WERI-Rb-1 (cell line): Measurements from ENCODE around the gene MCCC2.
"Not testable (repeated sequence)": the region's sequence is repeated elsewhere in the genome, so short reads cannot be mapped to it uniquely, and the experiment has no call there.

Experiments
- DNase-seq: peaks from one replicate; pipeline ENCODE4 v3.0.0-alpha.2; 2020
- H3K27ac ChIP-seq: fragments of 250-450 bp; sonication (Bioruptor Pico); 2 replicates; pipeline ENCODE4 v1.5.1; 2020; ENCODE audit warnings: mild to moderate bottlenecking, moderate library complexity
- H3K27me3 ChIP-seq: fragments of 250-450 bp; sonication (Bioruptor Pico); 2 replicates; pipeline ENCODE4 v1.5.1; 2021; ENCODE audit warnings: mild to moderate bottlenecking, low read depth, moderate library complexity; ENCODE audit not compliant: insufficient read depth, severe bottlenecking
- H3K36me3 ChIP-seq: fragments of 250-450 bp; sonication (Bioruptor Pico); 2 replicates; pipeline ENCODE4 v1.5.1; 2020; ENCODE audit warnings: mild to moderate bottlenecking, moderate library complexity
- H3K4me3 ChIP-seq: 2 replicates; pipeline ENCODE4 v1.5.1; 2011; ENCODE audit warnings: low read depth, mild to moderate bottlenecking, control low read depth, low read length
- H3K9me3 ChIP-seq: fragments of 250-450 bp; sonication (Bioruptor Pico); 2 replicates; pipeline ENCODE4 v1.5.1; 2021; ENCODE audit warnings: mild to moderate bottlenecking, moderate library complexity; ENCODE audit not compliant: severe bottlenecking
- CTCF ChIP-seq: IDR thresholded peaks from 2 replicates; pipeline ENCODE4 v1.5.1; 2011; ENCODE audit warnings: low read depth, mild to moderate bottlenecking, control low read depth, inconsistent platforms, low read length

MCCC2 gene

GRCh38 chr5:71632168-71632567 is 45.0 kb downstream of the MCCC2 start:
- Histone ChIP-seq H3K27ac (no peak overlapping the region), H3K27me3 (no peaks in the 10 kb centered on the region), H3K4me3 (no peak overlapping the region), H3K9me3 (no peaks in the 10 kb centered on the region), H3K36me3 (peaks cover 6% of the 10 kb centered on the region)
- TF ChIP-seq CTCF, result no peak
- DNase-seq, result no peak

- Histone ChIP-seq H3K27me3 (no peaks in the 10 kb centered on the region), H3K9me3 (no peaks in the 10 kb centered on the region), H3K27ac (no peak overlapping the region), H3K36me3 (peaks cover 6% of the 10 kb centered on the region), H3K4me3 (no peak overlapping the region)
- no peak for TF ChIP-seq CTCF
- DNase-seq, result no peak
Measured at GRCh38 chr5:71633255-71634155, 46.4 kb downstream of the MCCC2 start.

- DNase-seq, result no peak
- no peak for TF ChIP-seq CTCF
- Histone ChIP-seq H3K27me3 (no peaks in the 10 kb centered on the region), H3K9me3 (no peaks in the 10 kb centered on the region), H3K27ac (no peak overlapping the region), H3K4me3 (no peak overlapping the region), H3K36me3 (peaks cover 6% of the 10 kb centered on the region)
Measured at GRCh38 chr5:71637133-71637532, 50.0 kb downstream of the MCCC2 start.

- peaks cover 2% of the 10 kb centered on the region for H3K36me3 ChIP-seq
- H3K27me3 ChIP-seq, result no peaks in the 10 kb centered on the region
- no peaks in the 10 kb centered on the region for H3K9me3 ChIP-seq
- no peak for TF ChIP-seq CTCF
- no peak overlapping the region for H3K27ac ChIP-seq
- no peak for DNase-seq
- no peak overlapping the region for H3K4me3 ChIP-seq
Measured at GRCh38 chr5:71640408-71640807, 53.3 kb downstream of the MCCC2 start.

GRCh38 chr5:71645030-71645429 is 57.9 kb downstream of the MCCC2 start:
- Histone ChIP-seq H3K27me3 (no peaks in the 10 kb centered on the region), H3K36me3 (peaks cover 4% of the 10 kb centered on the region), H3K27ac (no peak overlapping the region), H3K4me3 (no peak overlapping the region), H3K9me3 (no peaks in the 10 kb centered on the region)
- TF ChIP-seq CTCF, result no peak
- no peak for DNase-seq

GRCh38 chr5:71650940-71651339 is 63.8 kb downstream of the MCCC2 start:
- H3K4me3 ChIP-seq, H3K27me3 ChIP-seq, H3K9me3 ChIP-seq, DNase-seq, H3K27ac ChIP-seq: not testable (repeated sequence)
- peaks cover 12% of the 10 kb centered on the region for H3K36me3 ChIP-seq
